AG09309 (cell line): ENCODE data around the gene U2AF1L4.

Source experiments
- DNase-seq: peaks from one replicate; pipeline ENCODE4 v3.0.0-alpha.2; 2010; ENCODE audit warnings: low read depth
- H3K4me3 ChIP-seq: 2 replicates; pipeline ENCODE4 v1.5.1; 2011; ENCODE audit warnings: mild to moderate bottlenecking, low read depth, low read length, moderate library complexity; ENCODE audit not compliant: control insufficient read depth
- CTCF ChIP-seq: IDR thresholded peaks from 2 replicates; pipeline ENCODE4 v1.5.1; 2011; ENCODE audit warnings: mild to moderate bottlenecking, low read depth, low read length, inconsistent platforms; ENCODE audit not compliant: insufficient read depth, control insufficient read depth; ENCODE audit errors: missing control alignments

The U2AF1L4 gene

GRCh38 chr19:35745328-35746086 lies at the start of gene U2AF1L4, which contains the start of gene PSENEN:
Gene U2AF1L4, minus strand, starts transcription at chr19:35745418. Its CDS starts 27 bp downstream, at chr19:35745391.
Gene PSENEN, plus strand, starts transcription at chr19:35745651. Its CDS starts 280 bp downstream, at chr19:35745931.
- H3K4me3 ChIP-seq, result peak within 1 kb of the TSS; percentile 85
- no peak for TF ChIP-seq CTCF
- peak; percentile 99 for DNase-seq

- TF ChIP-seq CTCF, result no peak
- no peak overlapping the region for H3K4me3 ChIP-seq
- DNase-seq, result no peak
Measured at GRCh38 chr19:35793381-35794165, 48.4 kb upstream of the U2AF1L4 start.

- DNase-seq, result no peak
- no peak overlapping the region for H3K4me3 ChIP-seq
- TF ChIP-seq CTCF, result no peak
Measured at GRCh38 chr19:35792888-35793287, 47.7 kb upstream of the U2AF1L4 start.

GRCh38 chr19:35792312-35792711 lies 47.1 kb upstream of the U2AF1L4 start:
- no peak for TF ChIP-seq CTCF
- no peak for DNase-seq
- H3K4me3 ChIP-seq, result no peak overlapping the region

GRCh38 chr19:35791814-35792279 lies 46.6 kb upstream of the U2AF1L4 start:
- no peak overlapping the region for H3K4me3 ChIP-seq
- no peak for TF ChIP-seq CTCF
- DNase-seq, result no peak

- no peak overlapping the region for H3K4me3 ChIP-seq
- DNase-seq, result no peak
- TF ChIP-seq CTCF, result no peak
Measured at GRCh38 chr19:35790981-35791813, 46.0 kb upstream of the U2AF1L4 start.
